ENCODE results near the gene SETDB1. TPM values are rescaled to one million over a fixed set of nuclear protein-coding genes. Genes with fewer than 3 reads are reported as not detected.
A peak's percentile ranks its signal among the peaks of the same experiment; 100 is the strongest.

SETDB1 gene
- total and polyA plus RNA-seq, 2 experiments from 2014 or later: 9.7 to 21.4 TPM

GRCh38 chr1:150995460-150995859, 69.3 kb downstream of the SETDB1 start:
- in situ Hi-C loops (cut with MboI): no loop called here
- TF ChIP-seq EZH2 (IDR thresholded peaks at IDR 0.05; ENCODE audit: insufficient read depth, poor library complexity, severe bottlenecking) (no peak), EZH2phosphoT487 (IDR thresholded peaks at IDR 0.05; ENCODE audit: insufficient read depth, low read depth) (no peak)
- peak overlapping the region; percentile 45 for H3K4me3 ChIP-seq
- H3K9me2 ChIP-seq (ENCODE audit: insufficient read depth): no peaks in the 10 kb centered on the region
- H4K20me1 ChIP-seq (ENCODE audit: insufficient read depth): no peaks in the 10 kb centered on the region
- peak overlapping the region; percentile 41; the same call in 1 of the 2 replicates for H3K9ac ChIP-seq
- no peaks in the 10 kb centered on the region for H3K79me2 ChIP-seq (ENCODE audit: insufficient read depth)
- H3K4me2 ChIP-seq (ENCODE audit: unreplicated experiment): peak overlapping the region; percentile 60
- H3K9me3 ChIP-seq (ENCODE audit: low read depth): no peaks in the 10 kb centered on the region
- peak overlapping the region; percentile 77 for H2AFZ ChIP-seq
- DNase-seq: no peak
- no peaks in the 10 kb centered on the region for H3K36me3 ChIP-seq (ENCODE audit: low read depth)
- no peaks in the 10 kb centered on the region for H3K27me3 ChIP-seq (replicated peaks; ENCODE audit: insufficient read depth)
- H3F3A ChIP-seq (ENCODE audit: insufficient read depth): no peaks in the 10 kb centered on the region
- no peak overlapping the region for H3K27ac ChIP-seq
- 7% methylated on average over 4 of the region's 4 CpGs for WGBS, 2 experiments (ENCODE audit: low coverage in 1 of 2, low lambda C conversion rate in 2 of 2, missing lambda C conversion rate in 2 of 2)
- H3K4me1 ChIP-seq (ENCODE audit: insufficient read depth): peaks cover 14% of the 10 kb centered on the region

- no peaks in the 10 kb centered on the region for H3K79me2 ChIP-seq (ENCODE audit: insufficient read depth)
- H3K36me3 ChIP-seq (ENCODE audit: low read depth): no peaks in the 10 kb centered on the region
- no peaks in the 10 kb centered on the region for H4K20me1 ChIP-seq (ENCODE audit: insufficient read depth)
- peak overlapping the region; percentile 45 for H3K4me3 ChIP-seq
- no peak overlapping the region for H3K27ac ChIP-seq
- WGBS, 2 experiments (ENCODE audit: low coverage in 1 of 2, low lambda C conversion rate in 2 of 2, missing lambda C conversion rate in 2 of 2): 10 to 11% methylated on average over 9 of the region's 9 CpGs
- H3F3A ChIP-seq (ENCODE audit: insufficient read depth): no peaks in the 10 kb centered on the region
- in situ Hi-C loops (cut with MboI): no loop called here
- no peaks in the 10 kb centered on the region for H3K9me2 ChIP-seq (ENCODE audit: insufficient read depth)
- no peak for TF ChIP-seq EZH2phosphoT487 (IDR thresholded peaks at IDR 0.05; ENCODE audit: insufficient read depth, low read depth)
- TF ChIP-seq EZH2 (IDR thresholded peaks at IDR 0.05; ENCODE audit: insufficient read depth, poor library complexity, severe bottlenecking): no peak
- DNase-seq: peak; percentile 61
- no peaks in the 10 kb centered on the region for H3K27me3 ChIP-seq (replicated peaks; ENCODE audit: insufficient read depth)
- H3K9me3 ChIP-seq (ENCODE audit: low read depth): no peaks in the 10 kb centered on the region
- peak overlapping the region; percentile 41; the same call in 1 of the 2 replicates for H3K9ac ChIP-seq
- H2AFZ ChIP-seq: peak overlapping the region; percentile 77
- H3K4me2 ChIP-seq (ENCODE audit: unreplicated experiment): peak overlapping the region; percentile 60
- peaks cover 14% of the 10 kb centered on the region for H3K4me1 ChIP-seq (ENCODE audit: insufficient read depth)
These were observed 69.7 kb downstream of the SETDB1 start for GRCh38 chr1:150995896-150996295.

DNA sequence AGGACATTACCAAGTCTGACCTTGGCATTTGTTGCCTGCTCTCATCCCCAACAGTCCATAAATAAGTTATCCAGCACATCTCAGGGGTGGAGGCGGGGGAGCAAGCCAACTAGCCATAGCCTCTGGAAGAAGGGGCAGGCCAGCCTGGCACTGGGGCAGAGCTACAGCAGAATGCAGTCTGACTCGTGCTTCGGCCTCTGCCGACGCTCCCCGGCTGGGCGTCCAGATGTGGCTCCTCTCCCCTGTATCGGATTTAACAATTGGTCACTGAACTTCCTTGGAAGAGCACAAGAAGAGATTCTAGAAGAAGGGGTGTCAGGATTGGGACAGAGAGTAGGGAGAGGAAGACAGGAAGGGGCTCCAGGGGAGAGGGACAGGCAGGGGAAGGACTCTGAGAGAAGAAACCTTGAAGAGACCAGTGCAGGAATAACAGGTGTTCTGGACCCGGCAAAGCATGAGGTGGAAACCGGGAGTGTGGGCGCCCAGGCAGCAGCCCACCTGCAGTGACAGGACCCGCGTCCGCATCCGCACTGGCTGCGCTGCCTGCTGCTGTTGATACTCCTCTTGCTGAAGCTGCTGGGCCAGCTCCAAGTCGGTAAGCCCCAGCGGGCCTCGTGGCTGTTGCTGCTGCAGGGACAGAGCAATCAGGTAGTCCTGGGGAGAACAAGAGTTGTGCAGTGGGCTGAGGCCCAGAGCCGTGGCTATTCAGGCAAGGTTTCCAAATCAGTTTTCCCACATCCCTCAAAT, 71.1 kb downstream of the SETDB1 start:
- Histone ChIP-seq H3K4me1 (ENCODE audit: insufficient read depth) (peaks cover 14% of the 10 kb centered on the region), H3K27ac (no peak overlapping the region), H3K79me2 (ENCODE audit: insufficient read depth) (no peaks in the 10 kb centered on the region), H3K4me2 (ENCODE audit: unreplicated experiment) (no peak overlapping the region), H3K4me3 (no peak overlapping the region), H3K9me3 (ENCODE audit: low read depth) (no peaks in the 10 kb centered on the region), H2AFZ (no peak overlapping the region), H4K20me1 (ENCODE audit: insufficient read depth) (no peaks in the 10 kb centered on the region), H3F3A (ENCODE audit: insufficient read depth) (no peaks in the 10 kb centered on the region), H3K36me3 (ENCODE audit: low read depth) (no peaks in the 10 kb centered on the region), H3K9me2 (ENCODE audit: insufficient read depth) (no peaks in the 10 kb centered on the region), H3K27me3 (replicated peaks; ENCODE audit: insufficient read depth) (no peaks in the 10 kb centered on the region), H3K9ac (no peak overlapping the region)
- 82 to 83% methylated on average over 20 of the region's 20 CpGs for WGBS, 2 experiments (ENCODE audit: low coverage in 1 of 2, low lambda C conversion rate in 2 of 2, missing lambda C conversion rate in 2 of 2)
- TF ChIP-seq EZH2phosphoT487 (IDR thresholded peaks at IDR 0.05; ENCODE audit: insufficient read depth, low read depth) (no peak), EZH2 (IDR thresholded peaks at IDR 0.05; ENCODE audit: insufficient read depth, poor library complexity, severe bottlenecking) (no peak)
- DNase-seq: no peak
- in situ Hi-C loops (cut with MboI): no loop called here

DNA sequence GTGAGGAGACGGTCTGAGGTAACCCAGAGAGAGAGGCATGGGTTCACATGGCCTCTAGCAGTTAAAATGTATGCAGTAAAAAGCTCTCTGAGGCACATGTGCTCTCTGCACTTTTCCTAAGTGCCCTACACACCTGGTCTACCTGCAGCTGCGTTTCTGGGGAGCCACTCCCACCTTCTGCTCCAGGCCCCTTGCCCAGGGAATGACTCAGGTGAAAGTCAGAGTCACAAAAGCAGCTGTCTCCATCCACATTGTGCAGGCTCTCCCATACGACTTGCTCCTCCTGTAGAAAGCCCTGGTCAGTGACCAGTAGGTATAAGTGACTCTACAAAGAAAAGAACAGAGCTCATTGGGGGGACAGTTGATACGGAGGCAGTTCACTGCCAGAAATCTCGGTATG, 71.8 kb downstream of the SETDB1 start:
- H3K36me3 ChIP-seq (ENCODE audit: low read depth): no peaks in the 10 kb centered on the region
- H3K27me3 ChIP-seq (replicated peaks; ENCODE audit: insufficient read depth): no peaks in the 10 kb centered on the region
- H3K27ac ChIP-seq: no peak overlapping the region
- H3K9me3 ChIP-seq (ENCODE audit: low read depth): no peaks in the 10 kb centered on the region
- no peak for DNase-seq
- 52 to 53% methylated on average over 5 of the region's 5 CpGs for WGBS, 2 experiments (ENCODE audit: low coverage in 1 of 2, low lambda C conversion rate in 2 of 2, missing lambda C conversion rate in 2 of 2)
- no peaks in the 10 kb centered on the region for H3F3A ChIP-seq (ENCODE audit: insufficient read depth)
- H4K20me1 ChIP-seq (ENCODE audit: insufficient read depth): no peaks in the 10 kb centered on the region
- no peak overlapping the region for H3K4me3 ChIP-seq
- H3K4me1 ChIP-seq (ENCODE audit: insufficient read depth): peaks cover 14% of the 10 kb centered on the region
- H2AFZ ChIP-seq: no peak overlapping the region
- TF ChIP-seq EZH2phosphoT487 (IDR thresholded peaks at IDR 0.05; ENCODE audit: insufficient read depth, low read depth): no peak
- no peak for TF ChIP-seq EZH2 (IDR thresholded peaks at IDR 0.05; ENCODE audit: insufficient read depth, poor library complexity, severe bottlenecking)
- in situ Hi-C loops (cut with MboI): no loop called here
- no peak overlapping the region for H3K9ac ChIP-seq
- no peaks in the 10 kb centered on the region for H3K79me2 ChIP-seq (ENCODE audit: insufficient read depth)
- H3K9me2 ChIP-seq (ENCODE audit: insufficient read depth): no peaks in the 10 kb centered on the region
- no peak overlapping the region for H3K4me2 ChIP-seq (ENCODE audit: unreplicated experiment)

Data from GM23248 (cell line).